WTC11 (cell line): ENCODE results near the gene LAIR2. TPM values are rescaled to one million over a fixed set of nuclear protein-coding genes. Genes with fewer than 3 reads are reported as not detected.

Experiments used
- ATAC-seq: fragments of 200-7000 bp; cut with Tn5 transposase; 2 replicates; pipeline ENCODE4 v1.10.0; 2021; ENCODE audit warnings: mild to moderate bottlenecking, moderate library complexity
- CTCF ChIA-PET: fragments of 300-600 bp; sonication (Branson Sonifier 250); formaldehyde crosslinking; loops from one replicate; lab custom pipeline; 2021; ENCODE audit warnings: antibody characterized with exemption; lab: Charles Lee
- POLR2A ChIA-PET: fragments of 350-600 bp; sonication (Branson Sonifier 250); formaldehyde crosslinking; loops from one replicate; lab custom pipeline; 2021; ENCODE audit warnings: antibody characterized with exemption; lab: Charles Lee
- DNase-seq: peaks from one replicate; pipeline ENCODE4 v3.0.0; 2021; ENCODE audit warnings: low spot score
- H3K27ac Mint-ChIP-seq: 2 replicates; pipeline ENCODE4 v1.8.0; 2021; ENCODE audit warnings: mixed read lengths
- H3K27me3 Mint-ChIP-seq: 2 replicates; pipeline ENCODE4 v1.8.0; 2021; ENCODE audit warnings: low read depth, mild to moderate bottlenecking, moderate library complexity, mixed read lengths
- H3K36me3 Mint-ChIP-seq: 2 replicates; pipeline ENCODE4 v1.8.0; 2021; ENCODE audit warnings: mixed read lengths
- H3K4me1 Mint-ChIP-seq: 2 replicates; pipeline ENCODE4 v1.8.0; 2022; ENCODE audit warnings: mixed read lengths
- H3K4me3 Mint-ChIP-seq: 2 replicates; pipeline ENCODE4 v1.8.0; 2021; ENCODE audit warnings: mild to moderate bottlenecking, moderate library complexity, mixed read lengths
- H3K9me3 Mint-ChIP-seq: 2 replicates; pipeline ENCODE4 v1.8.0; 2021; ENCODE audit warnings: mixed read lengths
- AFF4 ChIP-seq: sonication (generic); formaldehyde crosslinking; IDR thresholded peaks from 2 replicates; pipeline ENCODE4 v1.8.1; 2023; ENCODE audit warnings: mild to moderate bottlenecking, missing genetic modification reagents, borderline replicate concordance
- CTCF ChIP-seq: fragments of 200-600 bp; IDR thresholded peaks from 2 replicates; pipeline ENCODE4 v1.8.0; 2022; ENCODE audit warnings: antibody characterized with exemption
- E2F4 ChIP-seq: sonication (generic); formaldehyde crosslinking; IDR thresholded peaks from 2 replicates; pipeline ENCODE4 v1.8.1; 2022; ENCODE audit warnings: low read depth, mild to moderate bottlenecking, moderate library complexity, missing genetic modification reagents, borderline replicate concordance
- E2F5 ChIP-seq: sonication (generic); formaldehyde crosslinking; IDR thresholded peaks from 2 replicates; pipeline ENCODE4 v1.8.1; 2022; ENCODE audit warnings: mild to moderate bottlenecking, moderate library complexity, missing genetic modification reagents
- ELF4 ChIP-seq: sonication (generic); formaldehyde crosslinking; IDR thresholded peaks from 2 replicates; pipeline ENCODE4 v1.8.1; 2022; ENCODE audit warnings: low read depth, mild to moderate bottlenecking, moderate library complexity, missing genetic modification reagents
- FOXP1 ChIP-seq: sonication (generic); formaldehyde crosslinking; IDR thresholded peaks from 2 replicates; pipeline ENCODE4 v1.8.0; 2022; ENCODE audit warnings: missing genetic modification reagents, mild to moderate bottlenecking, moderate library complexity, borderline replicate concordance
- IRF1 ChIP-seq: sonication (generic); formaldehyde crosslinking; IDR thresholded peaks from 2 replicates; pipeline ENCODE4 v1.8.0; 2023; ENCODE audit warnings: missing genetic modification reagents
- JUN ChIP-seq: sonication (generic); formaldehyde crosslinking; IDR thresholded peaks from 2 replicates; pipeline ENCODE4 v1.8.0; 2023; ENCODE audit warnings: mild to moderate bottlenecking, missing genetic modification reagents
- PREB ChIP-seq: sonication (generic); formaldehyde crosslinking; IDR thresholded peaks from 2 replicates; pipeline ENCODE4 v1.8.1; 2022; ENCODE audit warnings: mild to moderate bottlenecking, missing genetic modification reagents, moderate library complexity, borderline replicate concordance
- PRRX2 ChIP-seq: fragments of 250-450 bp; sonication (Bioruptor Pico); IDR thresholded peaks from 2 replicates; pipeline ENCODE4 v1.8.0; 2021; ENCODE audit warnings: mild to moderate bottlenecking
- SMAD4 ChIP-seq: sonication (generic); formaldehyde crosslinking; IDR thresholded peaks from 2 replicates; pipeline ENCODE4 v1.8.0; 2022; ENCODE audit warnings: mild to moderate bottlenecking, missing genetic modification reagents
- USF2 ChIP-seq: sonication (generic); formaldehyde crosslinking; IDR thresholded peaks from 2 replicates; pipeline ENCODE4 v1.8.1; 2023; ENCODE audit warnings: mild to moderate bottlenecking, missing genetic modification reagents, moderate library complexity
- ZNF121 ChIP-seq: sonication (generic); formaldehyde crosslinking; IDR thresholded peaks from 2 replicates; pipeline ENCODE4 v1.8.0; 2023; ENCODE audit warnings: missing genetic modification reagents
- ZNF138 ChIP-seq: sonication (generic); formaldehyde crosslinking; conservative IDR thresholded peaks from 2 replicates; pipeline ENCODE4 v1.8.1; 2022; ENCODE audit warnings: mild to moderate bottlenecking, moderate library complexity, missing genetic modification reagents
- ZNF232 ChIP-seq: sonication (generic); formaldehyde crosslinking; IDR thresholded peaks from 2 replicates; pipeline ENCODE4 v1.8.0; 2022; ENCODE audit warnings: mild to moderate bottlenecking, missing genetic modification reagents
- ZNF317 ChIP-seq: sonication (generic); formaldehyde crosslinking; IDR thresholded peaks from 2 replicates; pipeline ENCODE4 v1.8.1; 2023; ENCODE audit warnings: low read depth, mild to moderate bottlenecking, moderate library complexity, missing genetic modification reagents, borderline replicate concordance
- ZNF512 ChIP-seq: sonication (generic); formaldehyde crosslinking; IDR thresholded peaks from 2 replicates; pipeline ENCODE4 v1.8.1; 2022; ENCODE audit warnings: missing genetic modification reagents, borderline replicate concordance
- total RNA-seq: library from RNA; stranded (reverse); gene quantifications from 3 replicates; pipeline ENCODE4 v1.2.3, GENCODE V29; 2021

The LAIR2 gene
- total RNA-seq, 1 experiment from 2014 or later, result not detected

- TF ChIP-seq ZNF512 (no peak), ZNF121 (CRISPR knock-in tag) (no peak; the same call in 1 of the 2 replicates), CTCF (no peak), ZNF317 (no peak; the same call in 1 of the 2 replicates), JUN (peak; percentile 82; the same call in 1 of the 2 replicates), IRF1 (CRISPR knock-in tag) (peak; percentile 79; the same call in 1 of the 2 replicates), PRRX2 (CRISPR knock-in tag) (peak; percentile 88; the same call in 1 of the 2 replicates), USF2 (peak; percentile 54), FOXP1 (CRISPR knock-in tag) (peak; percentile 85; the same call in 1 of the 2 replicates), PREB (peak; percentile 74; the same call in 1 of the 2 replicates), E2F5 (CRISPR knock-in tag) (peak; percentile 71; the same call in 1 of the 2 replicates), E2F4 (CRISPR knock-in tag) (no peak)
These were observed 39.7 kb upstream of the LAIR2 start (continued) for GRCh38 chr19:54462655-54463530.

GRCh38 chr19:54463531-54464043 lies 39.0 kb upstream of the LAIR2 start, which contains the start of gene LENG9:
TSS of gene LENG9 (minus strand) at chr19:54463778. CDS start at chr19:54463526, 252 bp downstream.
- Mint-ChIP-seq H3K27ac (peak within 1 kb of the TSS; percentile 99), H3K36me3 (peaks cover 16% of the 10 kb centered on the region), H3K9me3 (no peaks in the 10 kb centered on the region), H3K4me1 (peaks cover 7% of the 10 kb centered on the region), H3K4me3 (peak within 1 kb of the TSS; percentile 78), H3K27me3 (peaks cover 25% of the 10 kb centered on the region)
- ATAC-seq (peak; percentile 59), DNase-seq (peak; percentile 99)
- ChIA-PET CTCF (interaction anchor here (0.6 to 2.6 kb wide), 9 partner anchors 15 to 1190 kb away, joined by 3 to 27 read pairs (median 4); partner anchors contain the start of genes LENG8 and TTYH1), POLR2A (interaction anchor here (0.6 to 1.0 kb wide), 6 partner anchors 10 to 841 kb away, joined by 3 to 13 read pairs (median 5); partner anchors contain the start of genes CDC42EP5 and LENG8)
- TF ChIP-seq SMAD4 (CRISPR knock-in tag) (no peak), ZNF232 (0 out of 2 replicates have a peak, but pooled peaks have one; percentile 10), ELF4 (CRISPR knock-in tag) (0 out of 2 replicates have a peak, but pooled peaks have one; percentile 7), AFF4 (CRISPR knock-in tag) (no peak), ZNF138 (CRISPR knock-in tag) (no peak), IRF1 (CRISPR knock-in tag) (peak; percentile 48; the same call in 1 of the 2 replicates)
